GM18858 (cell line): ENCODE measurements around the gene AZI2.
A peak's percentile ranks its signal among the peaks of the same experiment; 100 is the strongest.

ENCODE experiments used
- ATAC-seq: cut with Tn5 transposase; IDR thresholded peaks from one replicate; pipeline ENCODE4 v1.9.1; 2021; ENCODE audit not compliant: unreplicated experiment

Gene AZI2

DNA sequence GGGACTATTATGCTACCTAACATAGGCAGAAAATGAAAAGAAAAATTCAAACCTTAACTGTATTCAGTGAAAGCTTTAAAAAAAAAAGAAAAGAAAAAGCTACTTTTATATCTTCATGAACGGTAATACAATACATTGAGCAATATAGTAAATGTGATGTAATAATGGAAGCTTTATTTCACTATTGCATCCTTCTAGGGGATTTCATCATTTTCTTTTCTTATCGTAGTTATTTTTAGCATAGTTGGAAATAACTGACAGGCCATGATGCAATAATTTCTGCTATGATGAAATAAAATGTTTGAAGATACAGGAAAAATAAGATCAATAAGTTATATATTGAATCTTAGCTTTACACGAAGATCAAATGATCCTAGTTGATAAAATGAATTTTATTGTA is 40.4 kb downstream of the AZI2 start:
- no peak for ATAC-seq

DNA sequence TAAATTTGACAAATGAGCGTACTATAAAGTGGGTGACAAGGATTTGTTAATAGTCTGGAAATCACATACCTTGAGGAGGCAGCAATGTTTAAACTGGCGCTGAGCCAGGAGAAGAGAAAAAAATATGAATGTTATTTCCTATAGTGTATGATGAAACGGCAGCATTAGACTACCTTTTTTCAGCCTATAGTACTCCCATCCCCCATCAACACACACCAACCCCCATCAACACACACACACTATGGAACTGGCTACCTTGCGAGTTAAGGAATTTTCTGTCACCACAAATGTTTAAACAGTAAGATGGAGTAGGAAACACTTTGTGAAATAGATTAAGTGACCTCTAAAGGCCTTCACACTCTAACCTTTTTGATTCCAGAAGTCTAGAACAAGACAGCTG is 46.9 kb downstream of the AZI2 start:
- ATAC-seq, result no peak

- no peak for ATAC-seq
Measured at GRCh38 chr3:28300345-28300962, 48.2 kb downstream of the AZI2 start.

DNA sequence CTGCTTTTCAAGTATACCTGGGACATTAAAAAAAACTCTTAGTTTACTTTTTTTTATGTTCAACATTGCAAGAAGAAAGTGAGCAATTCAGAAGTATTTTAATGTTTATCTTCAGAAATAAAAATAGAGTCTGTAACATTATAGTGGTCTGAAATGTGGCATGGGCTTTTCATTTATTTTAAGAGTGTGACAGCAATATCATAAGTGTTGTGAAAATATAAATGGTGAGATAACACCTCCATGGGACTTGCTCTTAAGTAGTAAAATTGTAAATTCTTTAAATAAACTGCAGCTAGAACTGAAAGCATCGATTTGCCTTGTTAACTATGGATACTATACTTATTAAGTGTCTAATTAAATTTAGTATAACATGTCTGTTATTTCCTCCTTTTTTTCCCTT is 48.9 kb downstream of the AZI2 start:
- no peak for ATAC-seq

GRCh38 chr3:28295898-28296490 is 52.6 kb downstream of the AZI2 start:
- ATAC-seq, result no peak

DNA sequence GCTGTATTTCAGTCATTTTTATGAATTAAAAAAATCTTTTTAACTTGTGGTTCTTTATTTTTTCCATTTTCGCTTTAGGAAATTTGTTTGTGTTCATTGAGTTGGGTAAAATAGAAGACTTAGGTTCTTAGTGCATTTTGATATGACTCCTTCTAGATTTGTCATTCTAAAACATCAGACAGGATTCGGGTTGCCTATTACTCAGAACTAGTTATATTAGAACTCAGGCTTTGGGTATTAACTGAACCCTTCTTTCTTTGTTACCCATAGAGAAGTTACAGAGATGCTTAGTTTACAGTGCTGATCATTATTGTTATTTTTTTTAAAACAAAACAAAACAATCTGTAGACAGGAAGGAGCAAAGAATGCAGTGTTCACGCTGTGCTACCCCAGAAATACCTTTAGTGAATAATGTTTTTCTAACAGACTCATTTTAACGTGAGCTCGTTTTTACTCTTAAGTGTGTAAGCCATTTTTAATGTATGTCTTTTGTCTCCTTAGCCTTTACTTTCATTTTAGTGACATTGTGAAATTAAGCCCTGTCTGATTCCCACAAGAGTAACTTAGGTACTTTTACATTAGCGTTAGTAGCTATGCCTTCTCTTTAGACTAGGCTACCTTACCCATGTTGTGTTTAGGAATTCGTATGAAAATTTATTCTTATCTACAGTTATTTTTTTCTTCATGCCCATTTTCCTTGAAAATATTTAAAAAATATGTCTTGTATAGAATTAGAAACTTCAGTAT is 53.8 kb downstream of the AZI2 start:
- ATAC-seq, result no peak

GRCh38 chr3:28292622-28293021 is 56.0 kb downstream of the AZI2 start:
- ATAC-seq, result no peak

- ATAC-seq, result no peak
Measured at GRCh38 chr3:28291577-28291976, 57.0 kb downstream of the AZI2 start.

DNA sequence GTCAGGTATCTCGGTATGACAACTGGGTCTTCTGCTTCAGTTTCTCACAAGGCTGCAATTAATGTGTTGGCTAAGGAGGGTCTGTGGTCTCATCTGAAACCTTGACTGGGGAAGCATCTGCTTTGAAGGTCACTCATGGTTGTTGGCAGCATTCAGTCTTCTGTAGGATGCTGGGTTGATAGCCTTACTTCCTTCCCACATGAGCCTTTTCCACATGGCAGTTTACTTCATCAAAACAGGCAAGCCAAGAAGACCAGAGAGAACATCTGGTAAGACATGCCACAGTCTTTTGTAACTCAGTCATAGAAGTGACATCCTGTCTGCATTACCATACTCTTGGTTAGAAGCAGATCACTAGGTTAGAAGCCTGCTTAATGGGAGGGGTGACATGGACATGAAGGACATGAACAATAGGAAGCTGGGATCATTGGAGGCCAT is 57.7 kb downstream of the AZI2 start:
- no peak for ATAC-seq

DNA sequence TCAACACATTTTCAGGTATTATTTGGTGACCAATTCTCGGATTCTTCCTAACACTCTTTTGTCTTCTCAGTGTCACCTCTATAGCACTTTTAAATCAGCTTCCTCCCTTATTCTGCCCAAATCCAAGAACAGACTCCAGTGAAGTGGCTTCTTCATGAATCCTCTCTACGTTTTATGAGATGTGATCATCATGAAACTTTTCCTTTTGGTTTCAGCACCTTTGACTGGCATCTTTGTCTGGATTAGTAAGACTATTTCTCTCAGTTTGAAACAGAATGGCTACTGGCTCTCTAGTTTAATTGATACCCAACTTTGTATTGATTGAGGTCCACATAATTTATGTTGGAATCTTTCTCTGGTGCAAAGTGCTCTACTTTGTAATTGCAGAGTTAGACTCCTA is 61.6 kb downstream of the AZI2 start:
- no peak for ATAC-seq

GRCh38 chr3:28286595-28286994 is 62.0 kb downstream of the AZI2 start:
- peak; percentile 85 for ATAC-seq

DNA sequence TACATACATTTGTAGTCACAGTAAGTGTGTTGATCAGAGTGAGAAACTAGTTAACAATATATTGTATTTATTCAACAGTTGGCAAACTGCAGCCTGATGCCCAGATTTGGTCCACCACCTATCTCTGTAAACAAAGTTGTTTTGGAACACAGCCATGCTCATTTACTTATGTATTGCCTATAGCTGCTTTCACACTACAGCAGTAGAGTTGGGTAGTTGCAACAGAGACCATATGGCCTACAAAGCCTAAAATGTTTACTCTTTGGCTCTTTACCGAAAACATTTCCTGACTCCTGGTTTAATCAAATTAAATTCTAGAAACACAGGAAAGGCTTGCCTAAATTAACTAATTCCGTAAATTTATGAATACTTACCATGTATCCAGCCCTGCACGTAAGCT is 67.8 kb downstream of the AZI2 start:
- no peak for ATAC-seq

DNA sequence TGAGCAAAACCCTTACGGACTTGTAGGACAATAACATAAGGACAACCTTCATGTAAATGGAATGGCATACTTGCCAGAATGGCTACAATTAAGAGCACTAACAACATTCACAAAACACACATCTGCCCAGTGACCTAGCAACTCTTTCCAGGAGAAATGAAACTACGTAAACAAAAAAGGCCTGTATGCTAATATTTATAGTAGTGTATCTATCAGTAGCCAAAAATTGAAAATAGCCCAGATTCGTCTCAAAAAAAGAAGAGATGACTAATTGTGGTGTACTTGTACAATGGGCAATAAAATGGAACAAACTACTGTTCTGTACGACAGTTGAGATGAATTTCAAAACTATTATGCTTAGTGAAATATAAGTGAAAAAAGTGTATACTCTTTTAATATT is 68.9 kb downstream of the AZI2 start:
- ATAC-seq, result no peak

DNA sequence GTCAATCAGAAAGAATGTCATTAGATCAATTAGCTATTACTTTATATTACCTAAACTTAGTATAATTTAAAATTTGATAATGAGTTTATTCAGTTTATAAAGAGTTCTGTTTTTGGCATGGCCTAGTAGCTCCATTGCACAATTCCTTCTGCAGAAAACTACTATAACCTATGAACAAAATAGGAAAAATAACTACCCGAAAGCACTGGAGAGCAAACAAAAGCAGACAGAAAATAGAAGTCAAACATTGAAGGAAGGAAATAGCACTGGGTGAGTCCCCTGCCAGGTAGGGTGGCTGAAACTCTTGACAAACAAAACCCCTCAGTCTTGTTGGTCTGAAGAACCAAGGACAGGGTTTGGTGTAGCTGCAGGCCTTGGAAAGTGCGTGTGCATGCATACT is 69.7 kb downstream of the AZI2 start:
- ATAC-seq, result no peak

- ATAC-seq, result no peak
Measured at GRCh38 chr3:28273837-28274236, 74.8 kb downstream of the AZI2 start.
